ENCODE measurements around the gene FBXL19.

DNA sequence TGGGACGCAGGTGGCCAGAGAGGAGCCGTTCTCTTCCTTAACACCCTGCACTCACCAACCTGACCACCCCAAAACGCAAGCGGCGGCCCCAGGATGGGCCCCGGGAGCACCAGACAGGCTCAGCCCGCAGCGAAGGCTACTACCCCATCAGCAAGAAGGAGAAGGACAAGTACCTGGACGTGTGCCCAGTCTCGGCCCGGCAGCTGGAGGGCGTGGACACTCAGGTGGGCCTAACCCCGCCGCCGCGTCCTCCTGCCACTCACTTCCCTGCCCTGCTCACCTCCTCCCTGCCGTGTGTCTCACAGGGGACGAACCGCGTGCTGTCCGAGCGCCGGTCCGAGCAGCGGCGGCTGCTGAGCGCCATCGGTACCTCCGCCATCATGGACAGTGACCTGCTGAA, 57.1 kb downstream of the FBXL19 start:
- no peak for TF ChIP-seq HDAC6 (IDR thresholded peaks at IDR 0.05; ENCODE audit: low read depth, low read length)
- TF ChIP-seq YY1 (IDR thresholded peaks at IDR 0.05; ENCODE audit: low read depth, low read length): no peak
- no peak for TF ChIP-seq NRF1 (IDR thresholded peaks at IDR 0.05; ENCODE audit: low read depth, low read length)
- no peak for TF ChIP-seq EGR1 (IDR thresholded peaks at IDR 0.05; ENCODE audit: borderline replicate concordance, low read depth, low read length)
- TF ChIP-seq POLR2A (IDR thresholded peaks at IDR 0.05; ENCODE audit: control extremely low read depth in 1 of 2, low read depth in 2 of 2, low read length in 2 of 2): no peak
- TF ChIP-seq, protein P1, sequence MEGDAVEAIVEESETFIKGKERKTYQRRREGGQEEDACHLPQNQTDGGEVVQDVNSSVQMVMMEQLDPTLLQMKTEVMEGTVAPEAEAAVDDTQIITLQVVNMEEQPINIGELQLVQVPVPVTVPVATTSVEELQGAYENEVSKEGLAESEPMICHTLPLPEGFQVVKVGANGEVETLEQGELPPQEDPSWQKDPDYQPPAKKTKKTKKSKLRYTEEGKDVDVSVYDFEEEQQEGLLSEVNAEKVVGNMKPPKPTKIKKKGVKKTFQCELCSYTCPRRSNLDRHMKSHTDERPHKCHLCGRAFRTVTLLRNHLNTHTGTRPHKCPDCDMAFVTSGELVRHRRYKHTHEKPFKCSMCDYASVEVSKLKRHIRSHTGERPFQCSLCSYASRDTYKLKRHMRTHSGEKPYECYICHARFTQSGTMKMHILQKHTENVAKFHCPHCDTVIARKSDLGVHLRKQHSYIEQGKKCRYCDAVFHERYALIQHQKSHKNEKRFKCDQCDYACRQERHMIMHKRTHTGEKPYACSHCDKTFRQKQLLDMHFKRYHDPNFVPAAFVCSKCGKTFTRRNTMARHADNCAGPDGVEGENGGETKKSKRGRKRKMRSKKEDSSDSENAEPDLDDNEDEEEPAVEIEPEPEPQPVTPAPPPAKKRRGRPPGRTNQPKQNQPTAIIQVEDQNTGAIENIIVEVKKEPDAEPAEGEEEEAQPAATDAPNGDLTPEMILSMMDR (IDR thresholded peaks at IDR 0.05; ENCODE audit: control extremely low read depth in 1 of 3, insufficient read depth in 1 of 3, low read depth in 1 of 3, low read length in 3 of 3): no peak
- no peak for TF ChIP-seq ZNF274 (IDR thresholded peaks at IDR 0.05; ENCODE audit: borderline replicate concordance, extremely low read depth, low read length)
- TF ChIP-seq, protein P2, sequence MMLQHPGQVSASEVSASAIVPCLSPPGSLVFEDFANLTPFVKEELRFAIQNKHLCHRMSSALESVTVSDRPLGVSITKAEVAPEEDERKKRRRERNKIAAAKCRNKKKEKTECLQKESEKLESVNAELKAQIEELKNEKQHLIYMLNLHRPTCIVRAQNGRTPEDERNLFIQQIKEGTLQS (IDR thresholded peaks at IDR 0.05; ENCODE audit: insufficient read depth, low read depth, low read length): no peak
- no peak for TF ChIP-seq CHD1 (IDR thresholded peaks at IDR 0.05; ENCODE audit: low read depth, low read length)
